DND-41 (cell line): Measurements from ENCODE around the gene KRTAP10-6.

ENCODE experiments used
- EZH2 ChIP-seq: IDR thresholded peaks from 3 replicates; pipeline ENCODE4 v1.6.1; 2012; ENCODE audit warnings: borderline replicate concordance, low read depth, mild to moderate bottlenecking, moderate library complexity, low read length, inconsistent platforms; ENCODE audit not compliant: severe bottlenecking
- TF ChIP-seq, protein P1 (sequence below): IDR thresholded peaks from 2 replicates; pipeline ENCODE4 v1.5.1; 2012; ENCODE audit warnings: borderline replicate concordance, low read length, moderate library complexity, mild to moderate bottlenecking; ENCODE audit not compliant: poor library complexity, severe bottlenecking; ENCODE audit errors: extremely low read depth

DNA sequence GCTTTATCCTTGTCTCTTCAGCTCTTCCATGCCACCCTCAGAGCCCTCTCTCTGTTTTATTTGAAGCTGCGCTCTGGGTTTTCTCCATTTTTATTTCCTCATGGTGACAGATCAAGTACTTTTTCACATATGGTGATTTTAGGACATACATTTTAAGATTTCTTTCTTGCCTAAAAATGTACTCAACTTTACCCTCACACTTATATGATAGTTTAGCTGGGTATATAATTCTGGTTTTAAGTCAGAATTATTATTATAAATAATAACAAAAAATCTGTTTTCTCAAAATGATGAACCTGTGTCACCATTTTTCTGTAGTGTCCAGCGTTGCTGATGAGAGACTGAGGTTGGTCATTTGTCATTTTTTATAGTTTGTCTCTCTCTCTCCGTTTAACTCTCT, 11.1 kb downstream of the KRTAP10-6 start:
- TF ChIP-seq, protein P1, sequence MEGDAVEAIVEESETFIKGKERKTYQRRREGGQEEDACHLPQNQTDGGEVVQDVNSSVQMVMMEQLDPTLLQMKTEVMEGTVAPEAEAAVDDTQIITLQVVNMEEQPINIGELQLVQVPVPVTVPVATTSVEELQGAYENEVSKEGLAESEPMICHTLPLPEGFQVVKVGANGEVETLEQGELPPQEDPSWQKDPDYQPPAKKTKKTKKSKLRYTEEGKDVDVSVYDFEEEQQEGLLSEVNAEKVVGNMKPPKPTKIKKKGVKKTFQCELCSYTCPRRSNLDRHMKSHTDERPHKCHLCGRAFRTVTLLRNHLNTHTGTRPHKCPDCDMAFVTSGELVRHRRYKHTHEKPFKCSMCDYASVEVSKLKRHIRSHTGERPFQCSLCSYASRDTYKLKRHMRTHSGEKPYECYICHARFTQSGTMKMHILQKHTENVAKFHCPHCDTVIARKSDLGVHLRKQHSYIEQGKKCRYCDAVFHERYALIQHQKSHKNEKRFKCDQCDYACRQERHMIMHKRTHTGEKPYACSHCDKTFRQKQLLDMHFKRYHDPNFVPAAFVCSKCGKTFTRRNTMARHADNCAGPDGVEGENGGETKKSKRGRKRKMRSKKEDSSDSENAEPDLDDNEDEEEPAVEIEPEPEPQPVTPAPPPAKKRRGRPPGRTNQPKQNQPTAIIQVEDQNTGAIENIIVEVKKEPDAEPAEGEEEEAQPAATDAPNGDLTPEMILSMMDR, result no peak
- TF ChIP-seq EZH2, result no peak
